SKM-1 treated with dmso at 0.1 percent for 144 hours (cell line): Measurements from ENCODE around the gene PLEKHB2.
"Not testable (repeated sequence)": the region's sequence is repeated elsewhere in the genome, so short reads cannot be mapped to it uniquely, and the experiment has no call there.

Experiments used
- DNase-seq: peaks from one replicate; lab custom pipeline; 2025; ENCODE audit not compliant: unreplicated experiment; lab: John Stamatoyannopoulos, UW

Gene PLEKHB2

GRCh38 chr2:131105156-131105949 lies at the start of gene PLEKHB2:
Gene PLEKHB2, plus strand, starts transcription at chr2:131105336. Its CDS starts 15,606 bp downstream, at chr2:131120942.
- DNase-seq, result peak; percentile 86

GRCh38 chr2:131056204-131056931 lies 48.8 kb upstream of the PLEKHB2 start:
- DNase-seq, result no peak

- DNase-seq, result no peak
Observed at GRCh38 chr2:131056932-131057287, 48.2 kb upstream of the PLEKHB2 start.

GRCh38 chr2:131058214-131058843 lies 46.8 kb upstream of the PLEKHB2 start:
- DNase-seq, result no peak

GRCh38 chr2:131058920-131059319 lies 46.2 kb upstream of the PLEKHB2 start:
- no peak for DNase-seq

GRCh38 chr2:131063501-131064283 lies 41.4 kb upstream of the PLEKHB2 start:
- DNase-seq, result no peak

- DNase-seq, result no peak
Observed at GRCh38 chr2:131064589-131065512, 40.3 kb upstream of the PLEKHB2 start.

GRCh38 chr2:131067465-131068125 lies 37.5 kb upstream of the PLEKHB2 start:
- no peak for DNase-seq

- not testable (repeated sequence) for DNase-seq
Observed at GRCh38 chr2:131068172-131068571, 37.0 kb upstream of the PLEKHB2 start.

- not testable (repeated sequence) for DNase-seq
Observed at GRCh38 chr2:131075578-131075977, 29.6 kb upstream of the PLEKHB2 start.

GRCh38 chr2:131076707-131077106 lies 28.4 kb upstream of the PLEKHB2 start:
- DNase-seq, result no peak

GRCh38 chr2:131077182-131077846 lies 27.8 kb upstream of the PLEKHB2 start:
- DNase-seq, result no peak

- no peak for DNase-seq
Observed at GRCh38 chr2:131077966-131078365, 27.2 kb upstream of the PLEKHB2 start.

- DNase-seq, result not testable (repeated sequence)
Observed at GRCh38 chr2:131079931-131080330, 25.2 kb upstream of the PLEKHB2 start.

GRCh38 chr2:131081190-131081589 lies 23.9 kb upstream of the PLEKHB2 start:
- no peak for DNase-seq

- no peak for DNase-seq
Observed at GRCh38 chr2:131085646-131086045, 19.5 kb upstream of the PLEKHB2 start.

- DNase-seq, result no peak
Observed at GRCh38 chr2:131092458-131093005, 12.6 kb upstream of the PLEKHB2 start.

GRCh38 chr2:131093006-131093695 lies 12.0 kb upstream of the PLEKHB2 start, which contains the start of gene FAM168B:
Gene FAM168B, minus strand, starts transcription at chr2:131093460. Its CDS starts 10,814 bp downstream, at chr2:131082646.
- DNase-seq, result peak; percentile 80
